Stomach (tissue), 9 donors: ENCODE results near the gene EDRF1. TPM values are rescaled to one million over a fixed set of nuclear protein-coding genes. Genes with fewer than 3 reads are reported as not detected.

ENCODE experiments used
- DNase-seq, 2 donors: peaks; one replicate each; pipeline versions ENCODE4 v3.0.0 to v3.0.0-alpha.2; 2013 to 2019
- H3K27ac ChIP-seq, 5 donors: fragments of 200-600 bp in 4 of 5; sonication (generic) in 4 of 5; one replicate each; pipeline ENCODE4 v1.5.1; 2013 to 2019; ENCODE audit warnings: mild to moderate bottlenecking in 1 of 5, moderate library complexity in 1 of 5
- H3K27me3 ChIP-seq, 3 donors: fragments of 200-600 bp; sonication (generic); one replicate each; pipeline ENCODE4 v1.5.1; 2017 to 2019; ENCODE audit warnings: mixed run types in 1 of 3
- H3K36me3 ChIP-seq, 4 donors: fragments of 200-600 bp; sonication (generic); 1 replicate in 3 of 4; 2 replicates in 1 of 4; pipeline ENCODE4 v1.5.1; 2016 to 2019
- H3K4me1 ChIP-seq, 4 donors: fragments of 200-600 bp; sonication (generic); one replicate each; pipeline ENCODE4 v1.5.1; 2016 to 2019
- H3K4me3 ChIP-seq, 4 donors: fragments of 200-600 bp; sonication (generic) in 3 of 4; one replicate each; pipeline ENCODE4 v1.5.1; 2016 to 2019; ENCODE audit warnings: mild to moderate bottlenecking in 1 of 4
- H3K9me3 ChIP-seq, 4 donors: fragments of 200-600 bp; sonication (generic); one replicate each; pipeline ENCODE4 v1.5.1; 2016 to 2019
- EP300 ChIP-seq: sonication (generic); formaldehyde crosslinking; IDR thresholded peaks from one replicate; pipeline ENCODE4 v1.6.1; 2017; ENCODE audit warnings: antibody characterized with exemption
- POLR2A ChIP-seq, 4 donors: fragments of 450-650 bp; IDR thresholded peaks; one replicate each; pipeline ENCODE4 v1.6.1; 2016; ENCODE audit warnings: antibody characterized with exemption in 4 of 4, control low read depth in 2 of 4, mild to moderate bottlenecking in 1 of 4, moderate library complexity in 1 of 4
- POLR2AphosphoS5 ChIP-seq, 3 donors: sonication (generic); formaldehyde crosslinking; IDR thresholded peaks; one replicate each; pipeline ENCODE4 v1.6.1; 2016; ENCODE audit warnings: antibody characterized with exemption in 3 of 3
- WGBS, 5 donors: extraction: QIAGEN DNeasy Blood & Tissue Kit in 3 of 5; methylation state at CpG; one replicate each; pipeline versions ENCODE4 v1.1.5 to v1.1.7; 2013 to 2018; 5-methylcytosine and 5-hydroxymethylcytosine counted together
- intact Hi-C: fragments of 100-400 bp; cut with DNase I; formaldehyde crosslinking; loops from one replicate; pipeline ENCODE4 v1.15.1; 2023; ENCODE audit warnings: low total_unique reads
- polyA plus RNA-seq, 3 donors: library from polyadenylated mRNA; stranded (reverse); fragments of 200-250 nt; gene quantifications; one replicate each; pipeline ENCODE4 v1.2.3, GENCODE V29; 2013
- total RNA-seq, 5 donors: library from RNA; depleted of rRNA; stranded (reverse); fragments of >200 nt; gene quantifications; one replicate each; pipeline versions ENCODE4 v1.1.0 to v1.2.3, GENCODE V29; 2014 to 2016
- TF ChIP-seq, protein P1 (sequence below), 7 experiments: fragments of 450-650 bp in 4 of 7; fragments of 200-600 bp in 3 of 7; sonication (generic) in 3 of 7; IDR thresholded peaks; one replicate each; pipeline ENCODE4 v1.5.1; 2016 to 2019; ENCODE audit warnings: antibody characterized with exemption in 7 of 7, control low read depth in 2 of 7, mild to moderate bottlenecking in 1 of 7
- donor health status: healthy with polysubstance abuse.
- donor health status: Bipolar disorder and iron deficiency.
- donor health status: healthy.

The EDRF1 gene
- total and polyA plus RNA-seq, 8 donors: 5.5 to 41.5 (median 15.5) TPM

DNA sequence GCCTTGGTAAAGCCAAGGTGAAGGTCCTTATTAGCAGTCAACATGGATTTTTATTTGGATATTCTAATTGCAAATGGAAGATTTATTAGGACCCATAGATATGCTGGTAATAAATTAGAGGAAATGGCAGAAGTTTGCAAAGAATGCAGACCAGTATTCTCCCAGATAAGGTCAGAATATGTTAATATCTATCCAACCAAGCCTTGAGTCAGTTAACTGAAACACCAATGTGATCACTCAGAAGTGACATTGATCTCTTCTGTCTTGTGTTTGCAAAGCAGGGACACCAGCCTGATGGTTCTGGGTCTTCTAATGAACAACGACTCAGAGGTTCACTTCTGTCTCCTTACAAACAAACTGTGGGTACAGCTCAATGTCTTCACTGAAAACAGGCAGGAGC is 82.1 kb downstream of the EDRF1 start:
- intact Hi-C loops: no loop called here
- Histone ChIP-seq H3K36me3 (peaks cover 5 to 98% (median 85%) of the 10 kb centered on the region in 4 donors), H3K9me3 (no peaks in the 10 kb centered on the region), H3K27ac (no peak overlapping the region), H3K4me1 (no peaks in the 10 kb centered on the region), H3K27me3 (no peaks in the 10 kb centered on the region), H3K4me3 (no peak overlapping the region)
- WGBS, 5 donors: 83 to 90% (median 84%) methylated on average over 1 of the region's 1 CpG
- DNase-seq: no peak
- TF ChIP-seq, protein P1, sequence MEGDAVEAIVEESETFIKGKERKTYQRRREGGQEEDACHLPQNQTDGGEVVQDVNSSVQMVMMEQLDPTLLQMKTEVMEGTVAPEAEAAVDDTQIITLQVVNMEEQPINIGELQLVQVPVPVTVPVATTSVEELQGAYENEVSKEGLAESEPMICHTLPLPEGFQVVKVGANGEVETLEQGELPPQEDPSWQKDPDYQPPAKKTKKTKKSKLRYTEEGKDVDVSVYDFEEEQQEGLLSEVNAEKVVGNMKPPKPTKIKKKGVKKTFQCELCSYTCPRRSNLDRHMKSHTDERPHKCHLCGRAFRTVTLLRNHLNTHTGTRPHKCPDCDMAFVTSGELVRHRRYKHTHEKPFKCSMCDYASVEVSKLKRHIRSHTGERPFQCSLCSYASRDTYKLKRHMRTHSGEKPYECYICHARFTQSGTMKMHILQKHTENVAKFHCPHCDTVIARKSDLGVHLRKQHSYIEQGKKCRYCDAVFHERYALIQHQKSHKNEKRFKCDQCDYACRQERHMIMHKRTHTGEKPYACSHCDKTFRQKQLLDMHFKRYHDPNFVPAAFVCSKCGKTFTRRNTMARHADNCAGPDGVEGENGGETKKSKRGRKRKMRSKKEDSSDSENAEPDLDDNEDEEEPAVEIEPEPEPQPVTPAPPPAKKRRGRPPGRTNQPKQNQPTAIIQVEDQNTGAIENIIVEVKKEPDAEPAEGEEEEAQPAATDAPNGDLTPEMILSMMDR (IDR thresholded peaks at IDR 0.05): no peak
- TF ChIP-seq POLR2AphosphoS5 (IDR thresholded peaks at IDR 0.05): no peak
- no peak for TF ChIP-seq POLR2A (IDR thresholded peaks at IDR 0.05)
- TF ChIP-seq EP300: no peak

DNA sequence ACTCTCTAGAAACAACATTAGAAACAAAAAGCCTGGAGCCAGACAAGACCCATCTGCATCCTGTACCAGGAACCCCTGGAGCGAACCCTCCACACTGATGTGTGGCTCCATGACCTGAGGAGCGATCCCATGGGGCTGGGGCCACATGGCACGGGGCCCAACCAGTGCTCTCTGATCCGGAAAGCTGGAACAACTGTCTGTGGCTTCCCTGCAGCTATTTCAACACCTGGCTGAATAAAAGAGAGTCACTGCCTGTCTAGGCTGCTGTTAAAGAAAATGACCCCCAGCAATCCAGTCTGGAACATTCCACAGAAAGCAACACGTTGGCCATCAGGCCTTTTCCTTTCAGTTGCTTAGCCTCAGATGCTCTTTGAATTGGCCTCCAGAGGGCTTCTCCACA is 82.6 kb downstream of the EDRF1 start:
- H3K4me1 ChIP-seq: no peaks in the 10 kb centered on the region
- peaks cover 10 to 98% (median 85%) of the 10 kb centered on the region in 4 donors for H3K36me3 ChIP-seq
- TF ChIP-seq POLR2A (IDR thresholded peaks at IDR 0.05) (no peak), POLR2AphosphoS5 (IDR thresholded peaks at IDR 0.05) (no peak), EP300 (no peak)
- TF ChIP-seq, protein P1 (IDR thresholded peaks at IDR 0.05): no peak
- intact Hi-C loops: no loop called here
- no peaks in the 10 kb centered on the region for H3K9me3 ChIP-seq
- 88 to 94% (median 90%) methylated on average over 5 of the region's 5 CpGs for WGBS, 5 donors
- no peak for DNase-seq
- no peak overlapping the region for H3K4me3 ChIP-seq
- H3K27me3 ChIP-seq: no peaks in the 10 kb centered on the region
- H3K27ac ChIP-seq: no peak overlapping the region

DNA sequence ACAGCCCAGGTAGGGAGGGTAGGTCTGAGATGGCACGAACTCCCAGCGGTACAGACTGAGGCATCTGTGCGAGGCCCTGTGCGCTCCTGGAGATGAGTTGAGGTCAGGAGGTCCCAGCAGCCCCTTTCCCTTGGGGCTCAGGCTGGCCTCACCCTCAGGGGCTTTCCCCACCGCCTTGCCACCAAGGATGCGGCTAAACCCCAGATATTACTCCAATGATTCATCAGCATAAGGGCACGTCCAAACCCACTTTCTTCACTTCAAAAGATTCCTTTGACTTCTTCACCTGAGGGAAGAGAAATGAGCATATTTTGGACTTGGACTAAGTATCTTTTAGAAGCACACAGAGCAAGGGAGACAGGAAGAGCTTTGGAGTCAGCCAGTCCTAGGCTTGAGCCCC is 83.2 kb downstream of the EDRF1 start:
- no peak for TF ChIP-seq POLR2A (IDR thresholded peaks at IDR 0.05)
- no peak for TF ChIP-seq EP300
- TF ChIP-seq, protein P1 (IDR thresholded peaks at IDR 0.05): no peak
- no peak for TF ChIP-seq POLR2AphosphoS5 (IDR thresholded peaks at IDR 0.05)
- intact Hi-C loops: no loop called here
- Histone ChIP-seq H3K27me3 (no peaks in the 10 kb centered on the region), H3K27ac (no peak overlapping the region), H3K36me3 (peaks cover 12 to 98% (median 85%) of the 10 kb centered on the region in 4 donors), H3K9me3 (no peaks in the 10 kb centered on the region), H3K4me1 (no peaks in the 10 kb centered on the region), H3K4me3 (no peak overlapping the region)
- WGBS, 5 donors: 86 to 97% (median 91%) methylated on average over 7 of the region's 7 CpGs
- DNase-seq: no peak

- no peak overlapping the region for H3K4me3 ChIP-seq
- H3K27ac ChIP-seq: no peak overlapping the region
- TF ChIP-seq POLR2AphosphoS5 (IDR thresholded peaks at IDR 0.05): no peak
- TF ChIP-seq EP300: no peak
- TF ChIP-seq, protein P1 (IDR thresholded peaks at IDR 0.05): no peak
- no peak for TF ChIP-seq POLR2A (IDR thresholded peaks at IDR 0.05)
- H3K36me3 ChIP-seq: peaks cover 12 to 91% (median 81%) of the 10 kb centered on the region in 4 donors
- H3K4me1 ChIP-seq: no peaks in the 10 kb centered on the region
- no peaks in the 10 kb centered on the region for H3K27me3 ChIP-seq
- no peak for DNase-seq
- intact Hi-C loops: no loop called here
- WGBS, 5 donors: 80 to 100% (median 86%) methylated on average over 1 of the region's 1 CpG
- no peaks in the 10 kb centered on the region for H3K9me3 ChIP-seq
Measured at GRCh38 chr10:125808047-125808446, 88.5 kb downstream of the EDRF1 start.
